ENCODE measurements around the gene DIO3. TPM values are rescaled to one million over a fixed set of nuclear protein-coding genes. Genes with fewer than 3 reads are reported as not detected.

The DIO3 gene
- total and polyA plus RNA-seq, 8 donors, result 0.12 to 2.1 (median 0.79) TPM

DNA sequence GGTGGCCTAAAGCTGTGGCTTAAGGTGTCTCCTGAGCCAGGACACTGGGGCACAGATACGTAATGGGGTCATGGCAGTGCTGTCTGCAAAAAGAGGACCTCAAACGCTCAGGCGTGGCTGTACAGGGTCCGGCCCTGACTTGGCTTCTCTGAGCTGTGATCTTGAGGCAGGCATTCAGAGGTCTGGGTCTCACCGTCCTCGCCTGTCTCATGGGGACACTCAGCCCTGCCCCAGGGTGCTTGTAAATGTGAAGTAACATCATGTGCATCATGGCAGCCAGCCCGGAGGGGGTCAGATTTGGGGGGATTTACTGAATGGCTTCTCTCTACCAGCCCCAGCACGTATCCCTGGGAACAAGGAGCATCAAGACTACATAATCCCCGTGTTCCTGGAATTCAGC lies 28.8 kb downstream of the DIO3 start:
- Histone ChIP-seq H3K9me3 (no peaks in the 10 kb centered on the region), H3K27me3 (no peaks in the 10 kb centered on the region), H3K27ac (no peak overlapping the region), H3K36me3 (no peaks in the 10 kb centered on the region), H3K4me3 (no peak overlapping the region), H3K4me1 (no peaks in the 10 kb centered on the region)
- WGBS, 2 donors, result 78 to 83% methylated on average over 9 of the region's 9 CpGs
- FAIRE-seq (no peak), DNase-seq (peak in 1 of 6 donors; percentile 33), ATAC-seq (no peak)
- intact Hi-C loops (cut with DNase I), result no loop called here
- no peak for TF ChIP-seq CTCF (IDR thresholded peaks at IDR 0.05)

GRCh38 chr14:101590616-101591015 lies 29.3 kb downstream of the DIO3 start:
- DNase-seq (peak in 2 of 6 donors; percentile 38 to 43), FAIRE-seq (no peak), ATAC-seq (no peak)
- intact Hi-C loops (cut with DNase I), result no loop called here
- TF ChIP-seq CTCF (IDR thresholded peaks at IDR 0.05), result no peak
- H3K4me1 ChIP-seq, result no peaks in the 10 kb centered on the region
- no peaks in the 10 kb centered on the region for H3K9me3 ChIP-seq
- no peaks in the 10 kb centered on the region for H3K36me3 ChIP-seq
- H3K4me3 ChIP-seq, result no peak overlapping the region
- H3K27me3 ChIP-seq, result no peaks in the 10 kb centered on the region
- no peak overlapping the region for H3K27ac ChIP-seq
- 87 to 95% methylated on average over 14 of the region's 14 CpGs for WGBS, 2 donors

GRCh38 chr14:101591121-101591520 lies 29.8 kb downstream of the DIO3 start:
- Histone ChIP-seq H3K4me3 (no peak overlapping the region), H3K36me3 (no peaks in the 10 kb centered on the region), H3K27ac (no peak overlapping the region), H3K27me3 (no peaks in the 10 kb centered on the region), H3K4me1 (no peaks in the 10 kb centered on the region), H3K9me3 (no peaks in the 10 kb centered on the region)
- ATAC-seq, result no peak
- intact Hi-C loops (cut with DNase I), result no loop called here
- no peak for TF ChIP-seq CTCF (IDR thresholded peaks at IDR 0.05)
- FAIRE-seq, result no peak
- peak in 2 of 6 donors; percentile 49 to 55 for DNase-seq
- 77 to 87% methylated on average over 5 of the region's 5 CpGs for WGBS, 2 donors

- FAIRE-seq (no peak), ATAC-seq (no peak), DNase-seq (peak in 1 of 6 donors; percentile 34)
- Histone ChIP-seq H3K27me3 (no peaks in the 10 kb centered on the region), H3K4me1 (no peaks in the 10 kb centered on the region), H3K36me3 (no peaks in the 10 kb centered on the region), H3K4me3 (no peak overlapping the region), H3K27ac (no peak overlapping the region), H3K9me3 (no peaks in the 10 kb centered on the region)
- intact Hi-C loops (cut with DNase I), result no loop called here
- WGBS, 2 donors, result 85 to 87% methylated on average over 5 of the region's 5 CpGs
- TF ChIP-seq CTCF (IDR thresholded peaks at IDR 0.05), result no peak
Observed at GRCh38 chr14:101591582-101591981, 30.3 kb downstream of the DIO3 start.

GRCh38 chr14:101593411-101594238 lies 32.3 kb downstream of the DIO3 start:
- H3K4me3 ChIP-seq, result no peak overlapping the region
- H3K27ac ChIP-seq, result no peak overlapping the region
- H3K9me3 ChIP-seq, result no peaks in the 10 kb centered on the region
- peak in 1 of 6 donors; percentile 35 for DNase-seq
- no peak for FAIRE-seq
- TF ChIP-seq CTCF (IDR thresholded peaks at IDR 0.05), result no peak
- H3K36me3 ChIP-seq, result no peaks in the 10 kb centered on the region
- ATAC-seq, result no peak
- intact Hi-C loops (cut with DNase I), result no loop called here
- H3K27me3 ChIP-seq, result no peaks in the 10 kb centered on the region
- 88 to 90% methylated on average over 7 of the region's 7 CpGs for WGBS, 2 donors
- H3K4me1 ChIP-seq, result no peaks in the 10 kb centered on the region
